Bronchial epithelial cell (primary cell): Measurements from ENCODE around the gene TRAPPC3L. TPM values are rescaled to one million over a fixed set of nuclear protein-coding genes. Genes with fewer than 3 reads are reported as not detected.

Source experiments
- DNase-seq: peaks from one replicate; pipeline ENCODE4 v3.0.0-alpha.2; 2010; ENCODE audit warnings: low read depth
- FAIRE-seq: peaks from 2 replicates; lab custom pipeline; 2011; peaks lifted over from hg19 to GRCh38; lab: Jason Lieb, UNC
- H3K27me3 ChIP-seq: 2 replicates; pipeline ENCODE4 v1.5.1; 2011; ENCODE audit warnings: low read length; ENCODE audit not compliant: control insufficient read depth, insufficient read depth
- H3K36me3 ChIP-seq: 2 replicates; pipeline ENCODE4 v1.5.1; 2011; ENCODE audit warnings: low read length; ENCODE audit not compliant: control insufficient read depth, insufficient read depth
- H3K4me3 ChIP-seq: 2 replicates; pipeline ENCODE4 v1.5.1; 2011; ENCODE audit warnings: mild to moderate bottlenecking, low read depth, low read length, control low read depth
- CTCF ChIP-seq: IDR thresholded peaks from 2 replicates; pipeline ENCODE4 v1.5.1; 2011; ENCODE audit warnings: mild to moderate bottlenecking, moderate library complexity, low read length, control low read depth, inconsistent platforms; ENCODE audit not compliant: insufficient read depth, severe bottlenecking
- total RNA-seq: library from RNA; depleted of rRNA; stranded (reverse); fragments of >200 nt; gene quantifications from 2 replicates; pipeline ENCODE4 v1.2.1, GENCODE V29; 2014

The TRAPPC3L gene
- total RNA-seq, 1 donor from 2014 or later: not detected

- FAIRE-seq (no peak), DNase-seq (no peak)
- no peak for TF ChIP-seq CTCF
- H3K36me3 ChIP-seq: no peaks in the 10 kb centered on the region
- no peak overlapping the region for H3K4me3 ChIP-seq
- H3K27me3 ChIP-seq: no peaks in the 10 kb centered on the region
Observed at GRCh38 chr6:116562614-116563013, 17.1 kb upstream of the TRAPPC3L start.

GRCh38 chr6:116562019-116562403, 16.5 kb upstream of the TRAPPC3L start:
- no peak overlapping the region for H3K4me3 ChIP-seq
- H3K27me3 ChIP-seq: no peaks in the 10 kb centered on the region
- no peak for DNase-seq
- no peak for FAIRE-seq
- no peak for TF ChIP-seq CTCF
- no peaks in the 10 kb centered on the region for H3K36me3 ChIP-seq

GRCh38 chr6:116561377-116562018, 16.0 kb upstream of the TRAPPC3L start:
- peak; percentile 74 for TF ChIP-seq CTCF
- no peak overlapping the region for H3K4me3 ChIP-seq
- no peaks in the 10 kb centered on the region for H3K27me3 ChIP-seq
- no peaks in the 10 kb centered on the region for H3K36me3 ChIP-seq
- FAIRE-seq: no peak
- peak; percentile 68 for DNase-seq

GRCh38 chr6:116560130-116560529, 14.6 kb upstream of the TRAPPC3L start:
- no peak for FAIRE-seq
- no peak for TF ChIP-seq CTCF

GRCh38 chr6:116557893-116558292, 12.4 kb upstream of the TRAPPC3L start:
- Histone ChIP-seq H3K27me3 (no peaks in the 10 kb centered on the region), H3K36me3 (no peaks in the 10 kb centered on the region), H3K4me3 (no peak overlapping the region)
- no peak for TF ChIP-seq CTCF
- FAIRE-seq: peak; percentile 97
- DNase-seq: peak; percentile 99

More at GRCh38 chr6:116560130-116560529, 14.6 kb upstream of the TRAPPC3L start:
- no peak for DNase-seq
- no peaks in the 10 kb centered on the region for H3K36me3 ChIP-seq
- no peak overlapping the region for H3K4me3 ChIP-seq
- H3K27me3 ChIP-seq: no peaks in the 10 kb centered on the region

- H3K27me3 ChIP-seq: no peaks in the 10 kb centered on the region
- no peaks in the 10 kb centered on the region for H3K36me3 ChIP-seq
- H3K4me3 ChIP-seq: no peak overlapping the region
- no peak for DNase-seq
- FAIRE-seq: no peak
- TF ChIP-seq CTCF: no peak
Observed at GRCh38 chr6:116556814-116557415, 11.4 kb upstream of the TRAPPC3L start.
